ENCODE results near the gene C9orf85. TPM values are rescaled to one million over a fixed set of nuclear protein-coding genes. Genes with fewer than 3 reads are reported as not detected.

C9orf85 gene
- total and polyA plus RNA-seq, 2 of the 8 experiments (the other 6 are each of a cell fraction or from before 2014, with no cell fraction given): 6.3 to 14.5 TPM

DNA sequence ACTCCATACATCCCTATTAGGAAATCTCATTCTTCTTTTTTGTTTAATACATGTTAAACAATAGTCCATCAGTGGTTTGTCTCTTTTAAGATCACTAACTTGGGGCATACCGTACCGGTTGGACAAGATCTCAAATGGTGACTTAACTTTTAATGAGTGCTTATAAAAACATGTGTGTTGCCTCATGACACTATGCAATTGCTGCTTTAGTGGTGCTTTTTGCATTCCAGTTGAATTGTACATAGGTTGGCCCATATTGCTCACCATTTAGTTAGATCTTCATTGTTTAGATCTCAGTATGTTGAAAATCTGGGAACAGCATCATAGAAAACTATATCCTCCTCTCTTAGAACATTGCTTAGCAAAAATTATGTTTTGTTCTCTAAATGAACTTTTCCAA is 17.8 kb downstream of the C9orf85 start (continued):
- TF ChIP-seq CHD1 (IDR thresholded peaks at IDR 0.05; ENCODE audit: low read depth, low read length) (no peak), CBX5 (IDR thresholded peaks at IDR 0.05; ENCODE audit: low read depth, low read length) (no peak), SIX5 (IDR thresholded peaks at IDR 0.05; ENCODE audit: low read depth, low read length) (no peak), BCL11A (IDR thresholded peaks at IDR 0.05; ENCODE audit: low read depth in 2 of 2, low read length in 2 of 2) (no peak), SAP30 (IDR thresholded peaks at IDR 0.05; ENCODE audit: insufficient read depth, insufficient replicate concordance, low read length) (no peak)
- TF ChIP-seq, protein P1, sequence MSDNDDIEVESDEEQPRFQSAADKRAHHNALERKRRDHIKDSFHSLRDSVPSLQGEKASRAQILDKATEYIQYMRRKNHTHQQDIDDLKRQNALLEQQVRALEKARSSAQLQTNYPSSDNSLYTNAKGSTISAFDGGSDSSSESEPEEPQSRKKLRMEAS (IDR thresholded peaks at IDR 0.05): no peak
